Testis (tissue), 3 donors: ENCODE data around the gene SERPINA1. TPM values are rescaled to one million over a fixed set of nuclear protein-coding genes. Genes with fewer than 3 reads are reported as not detected.

Source experiments
- DNase-seq: peaks from one replicate; pipeline ENCODE4 v3.0.0-alpha.2; 2019
- H3K27ac ChIP-seq, 2 donors: fragments of 200-600 bp; sonication (generic); one replicate each; pipeline ENCODE4 v1.5.1; 2019
- H3K27me3 ChIP-seq: fragments of 200-600 bp; sonication (generic); one replicate; pipeline ENCODE4 v1.5.1; 2019
- H3K36me3 ChIP-seq: fragments of 200-600 bp; sonication (generic); one replicate; pipeline ENCODE4 v1.5.1; 2017; ENCODE audit warnings: low read depth; ENCODE audit errors: missing control alignments
- H3K4me1 ChIP-seq: fragments of 200-600 bp; sonication (generic); one replicate; pipeline ENCODE4 v1.5.1; 2019
- H3K4me3 ChIP-seq, 2 donors: fragments of 200-600 bp; sonication (generic); one replicate each; pipeline ENCODE4 v1.5.1; 2017 to 2019
- H3K9me3 ChIP-seq: fragments of 200-600 bp; sonication (generic); one replicate; pipeline ENCODE4 v1.5.1; 2017
- CTCF ChIP-seq, 3 experiments: fragments of 450-650 bp in 2 of 3; fragments of 200-600 bp in 1 of 3; sonication (generic) in 1 of 3; IDR thresholded peaks; one replicate each; pipeline ENCODE4 v1.5.1; 2016 to 2019; ENCODE audit warnings: antibody characterized with exemption in 3 of 3, mild to moderate bottlenecking in 2 of 3, moderate library complexity in 1 of 3
- POLR2A ChIP-seq: fragments of 450-650 bp; IDR thresholded peaks from one replicate; pipeline ENCODE4 v1.6.1; 2017; ENCODE audit warnings: antibody characterized with exemption, mild to moderate bottlenecking, moderate library complexity
- WGBS, 2 donors: methylation state at CpG; one replicate each; pipeline ENCODE4 v1.1.5; 2018; 5-methylcytosine and 5-hydroxymethylcytosine counted together
- intact Hi-C: fragments of 100-400 bp; cut with DNase I; formaldehyde crosslinking; loops from one replicate; pipeline ENCODE4 v1.15.1; 2023; ENCODE audit warnings: low total_unique reads
- polyA plus RNA-seq: library from polyadenylated mRNA; stranded (reverse); fragments of 350-450 nt; fragmentation: Illumina TruSeq; extraction: RNeasy Lipid Tissue Mini Kit (QIAGEN cat#74804); gene quantifications from one replicate; pipeline ENCODE4 v1.2.3, GENCODE V29; 2014; ENCODE audit warnings: low read depth, low replicate concordance; ENCODE audit not compliant: insufficient read depth
- total RNA-seq, 2 donors: library from RNA; depleted of rRNA; stranded (reverse); fragments of >200 nt; gene quantifications; one replicate each; pipeline ENCODE4 v1.2.3, GENCODE V29; 2016

Gene SERPINA1
- total and polyA plus RNA-seq, 3 donors from 2014 or later: 1.0 to 123 (median 2.2) TPM

GRCh38 chr14:94380225-94381148, 7.9 kb downstream of the SERPINA1 start:
- H3K9me3 ChIP-seq: no peaks in the 10 kb centered on the region
- H3K27me3 ChIP-seq: no peaks in the 10 kb centered on the region
- no peak overlapping the region for H3K4me3 ChIP-seq
- DNase-seq: no peak
- H3K36me3 ChIP-seq: no peaks in the 10 kb centered on the region
- TF ChIP-seq POLR2A (no peak), CTCF (IDR thresholded peaks at IDR 0.05) (no peak)
- WGBS, 2 donors: 73 to 81% methylated on average over 13 to 16 of the region's 16 CpGs
- H3K4me1 ChIP-seq: peaks cover 9% of the 10 kb centered on the region
- intact Hi-C loops: no loop called here
- H3K27ac ChIP-seq: no peak overlapping the region

- Histone ChIP-seq H3K4me3 (no peak overlapping the region), H3K27me3 (no peaks in the 10 kb centered on the region), H3K36me3 (no peaks in the 10 kb centered on the region), H3K27ac (no peak overlapping the region), H3K9me3 (no peaks in the 10 kb centered on the region), H3K4me1 (peaks cover 3% of the 10 kb centered on the region)
- TF ChIP-seq POLR2A (no peak), CTCF (IDR thresholded peaks at IDR 0.05) (no peak)
- no peak for DNase-seq
- intact Hi-C loops: no loop called here
- WGBS, 2 donors: 71 to 72% methylated on average over 16 of the region's 16 CpGs
Measured at GRCh38 chr14:94379291-94380224, 8.8 kb downstream of the SERPINA1 start.

GRCh38 chr14:94378527-94379290, 9.7 kb downstream of the SERPINA1 start:
- H3K4me1 ChIP-seq: no peaks in the 10 kb centered on the region
- H3K27me3 ChIP-seq: no peaks in the 10 kb centered on the region
- no peak overlapping the region for H3K4me3 ChIP-seq
- no peak overlapping the region for H3K27ac ChIP-seq
- H3K9me3 ChIP-seq: no peaks in the 10 kb centered on the region
- DNase-seq: no peak
- intact Hi-C loops: no loop called here
- no peaks in the 10 kb centered on the region for H3K36me3 ChIP-seq
- WGBS, 2 donors: 84 to 85% methylated on average over 12 to 17 of the region's 17 CpGs
- TF ChIP-seq CTCF (IDR thresholded peaks at IDR 0.05): no peak
- no peak for TF ChIP-seq POLR2A

- Histone ChIP-seq H3K27me3 (no peaks in the 10 kb centered on the region), H3K27ac (no peak overlapping the region), H3K4me1 (no peaks in the 10 kb centered on the region), H3K36me3 (no peaks in the 10 kb centered on the region), H3K9me3 (no peaks in the 10 kb centered on the region), H3K4me3 (no peak overlapping the region)
- TF ChIP-seq CTCF (IDR thresholded peaks at IDR 0.05) (no peak), POLR2A (no peak)
- DNase-seq: no peak
- intact Hi-C loops: no loop called here
- 91 to 93% methylated on average over 5 to 6 of the region's 6 CpGs for WGBS, 2 donors
Measured at GRCh38 chr14:94377866-94378470, 10.4 kb downstream of the SERPINA1 start.
